Measurements from ENCODE around the gene SOCS1.

GRCh38 chr16:11215935-11216556 lies 40.0 kb downstream of the SOCS1 start:
- TF ChIP-seq, protein P1, sequence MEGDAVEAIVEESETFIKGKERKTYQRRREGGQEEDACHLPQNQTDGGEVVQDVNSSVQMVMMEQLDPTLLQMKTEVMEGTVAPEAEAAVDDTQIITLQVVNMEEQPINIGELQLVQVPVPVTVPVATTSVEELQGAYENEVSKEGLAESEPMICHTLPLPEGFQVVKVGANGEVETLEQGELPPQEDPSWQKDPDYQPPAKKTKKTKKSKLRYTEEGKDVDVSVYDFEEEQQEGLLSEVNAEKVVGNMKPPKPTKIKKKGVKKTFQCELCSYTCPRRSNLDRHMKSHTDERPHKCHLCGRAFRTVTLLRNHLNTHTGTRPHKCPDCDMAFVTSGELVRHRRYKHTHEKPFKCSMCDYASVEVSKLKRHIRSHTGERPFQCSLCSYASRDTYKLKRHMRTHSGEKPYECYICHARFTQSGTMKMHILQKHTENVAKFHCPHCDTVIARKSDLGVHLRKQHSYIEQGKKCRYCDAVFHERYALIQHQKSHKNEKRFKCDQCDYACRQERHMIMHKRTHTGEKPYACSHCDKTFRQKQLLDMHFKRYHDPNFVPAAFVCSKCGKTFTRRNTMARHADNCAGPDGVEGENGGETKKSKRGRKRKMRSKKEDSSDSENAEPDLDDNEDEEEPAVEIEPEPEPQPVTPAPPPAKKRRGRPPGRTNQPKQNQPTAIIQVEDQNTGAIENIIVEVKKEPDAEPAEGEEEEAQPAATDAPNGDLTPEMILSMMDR (conservative IDR thresholded peaks at IDR 0.05; ENCODE audit: low read depth, low read length), result no peak
- no peak for TF ChIP-seq EZH2 (IDR thresholded peaks at IDR 0.05; ENCODE audit: borderline replicate concordance, low read depth, low read length, poor library complexity, severe bottlenecking)

Data from A673 (cell line).